Breast epithelium (tissue), 4 donors: ENCODE results near the gene ZP4. TPM values are rescaled to one million over a fixed set of nuclear protein-coding genes. Genes with fewer than 3 reads are reported as not detected.

Source experiments
- DNase-seq, 2 donors: peaks; one replicate each; pipeline ENCODE4 v3.0.0-alpha.2; 2019; ENCODE audit warnings: low spot score in 2 of 2
- H3K27ac ChIP-seq, 2 donors: fragments of 200-600 bp; sonication (generic) in 1 of 2; one replicate each; pipeline ENCODE4 v1.5.1; 2016 to 2019; ENCODE audit warnings: mild to moderate bottlenecking in 1 of 2
- H3K27me3 ChIP-seq, 2 donors: fragments of 200-600 bp; sonication (generic) in 1 of 2; one replicate each; pipeline versions ENCODE4 v1.5.1 to v1.6.0; 2017 to 2019; ENCODE audit warnings: control low read depth in 1 of 2, mild to moderate bottlenecking in 1 of 2
- H3K36me3 ChIP-seq: fragments of 200-600 bp; one replicate; pipeline ENCODE4 v1.5.1; 2019
- H3K4me1 ChIP-seq, 2 donors: fragments of 200-600 bp; sonication (generic); one replicate each; pipeline ENCODE4 v1.5.1; 2016 to 2019; ENCODE audit warnings: control low read depth in 1 of 2
- H3K4me3 ChIP-seq, 3 donors: fragments of 200-600 bp; sonication (generic); 1 replicate in 2 of 3; 2 replicates in 1 of 3; pipeline ENCODE4 v1.5.1; 2016 to 2019; ENCODE audit warnings: mild to moderate bottlenecking in 3 of 3, moderate library complexity in 2 of 3
- H3K9me3 ChIP-seq, 2 donors: fragments of 200-600 bp; sonication (generic) in 1 of 2; one replicate each; pipeline ENCODE4 v1.5.1; 2016 to 2019; ENCODE audit warnings: control low read depth in 1 of 2
- POLR2A ChIP-seq: fragments of 450-650 bp; IDR thresholded peaks from one replicate; pipeline ENCODE4 v1.6.1; 2016; ENCODE audit warnings: antibody characterized with exemption, mild to moderate bottlenecking, moderate library complexity
- POLR2AphosphoS5 ChIP-seq, 3 donors: sonication (generic); formaldehyde crosslinking; IDR thresholded peaks; one replicate each; pipeline ENCODE4 v1.6.1; 2017; ENCODE audit warnings: antibody characterized with exemption in 3 of 3
- intact Hi-C: fragments of 100-400 bp; cut with DNase I; formaldehyde crosslinking; loops from one replicate; pipeline ENCODE4 v1.15.1; 2023; ENCODE audit warnings: low total_unique reads
- total RNA-seq, 3 donors: library from RNA; depleted of rRNA; stranded (reverse); fragments of >200 nt; gene quantifications; one replicate each; pipeline ENCODE4 v1.1.0, GENCODE V29; 2016
- TF ChIP-seq, protein P1 (sequence below), 3 donors: fragments of 450-650 bp; IDR thresholded peaks; one replicate each; pipeline ENCODE4 v1.5.1; 2016 to 2017; ENCODE audit warnings: antibody characterized with exemption in 3 of 3, mild to moderate bottlenecking in 3 of 3, moderate library complexity in 3 of 3

The ZP4 gene
- total RNA-seq, 3 donors from 2014 or later = not detected

DNA sequence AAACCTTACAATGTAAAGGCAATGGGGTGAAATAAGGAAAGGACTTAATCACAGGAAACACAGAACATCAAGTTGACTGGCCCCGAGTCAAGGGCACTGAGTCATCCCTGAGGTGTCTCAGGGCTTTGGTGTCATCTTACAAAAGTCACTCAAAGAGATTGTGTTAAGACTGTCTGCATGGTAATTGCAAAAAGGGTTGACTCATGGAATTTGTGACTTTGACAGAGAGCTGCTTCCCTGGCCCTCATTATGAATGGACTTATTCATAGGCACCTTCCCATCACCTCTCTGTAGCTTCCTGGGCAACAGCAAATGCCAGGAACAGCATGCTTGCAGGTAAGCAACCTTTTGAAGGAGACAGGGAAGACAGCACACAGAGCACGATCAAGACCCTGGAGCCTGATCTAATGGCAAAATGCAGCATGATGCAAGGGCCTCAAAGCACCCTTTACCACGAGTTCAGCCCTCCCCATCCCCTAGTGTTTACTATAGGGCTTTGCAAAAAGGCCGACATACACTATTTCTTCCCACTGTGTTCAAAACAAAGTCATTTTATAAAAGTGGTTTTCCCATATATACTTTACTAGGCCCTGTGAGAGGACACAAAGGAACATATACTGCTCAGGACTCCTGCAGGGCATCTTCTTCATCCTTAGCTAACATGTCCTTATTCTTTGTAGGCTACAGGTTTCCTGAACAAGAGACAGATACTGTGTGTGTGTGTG, 17.1 kb downstream of the ZP4 start:
- Histone ChIP-seq H3K9me3 (no peaks in the 10 kb centered on the region), H3K4me3 (no peak overlapping the region), H3K36me3 (no peaks in the 10 kb centered on the region), H3K27me3 (no peaks in the 10 kb centered on the region), H3K27ac (no peak overlapping the region), H3K4me1 (no peaks in the 10 kb centered on the region)
- intact Hi-C loops = no loop called here
- TF ChIP-seq, protein P1, sequence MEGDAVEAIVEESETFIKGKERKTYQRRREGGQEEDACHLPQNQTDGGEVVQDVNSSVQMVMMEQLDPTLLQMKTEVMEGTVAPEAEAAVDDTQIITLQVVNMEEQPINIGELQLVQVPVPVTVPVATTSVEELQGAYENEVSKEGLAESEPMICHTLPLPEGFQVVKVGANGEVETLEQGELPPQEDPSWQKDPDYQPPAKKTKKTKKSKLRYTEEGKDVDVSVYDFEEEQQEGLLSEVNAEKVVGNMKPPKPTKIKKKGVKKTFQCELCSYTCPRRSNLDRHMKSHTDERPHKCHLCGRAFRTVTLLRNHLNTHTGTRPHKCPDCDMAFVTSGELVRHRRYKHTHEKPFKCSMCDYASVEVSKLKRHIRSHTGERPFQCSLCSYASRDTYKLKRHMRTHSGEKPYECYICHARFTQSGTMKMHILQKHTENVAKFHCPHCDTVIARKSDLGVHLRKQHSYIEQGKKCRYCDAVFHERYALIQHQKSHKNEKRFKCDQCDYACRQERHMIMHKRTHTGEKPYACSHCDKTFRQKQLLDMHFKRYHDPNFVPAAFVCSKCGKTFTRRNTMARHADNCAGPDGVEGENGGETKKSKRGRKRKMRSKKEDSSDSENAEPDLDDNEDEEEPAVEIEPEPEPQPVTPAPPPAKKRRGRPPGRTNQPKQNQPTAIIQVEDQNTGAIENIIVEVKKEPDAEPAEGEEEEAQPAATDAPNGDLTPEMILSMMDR (IDR thresholded peaks at IDR 0.05) = no peak
- TF ChIP-seq POLR2A (no peak), POLR2AphosphoS5 (IDR thresholded peaks at IDR 0.05) (no peak)
- no peak for DNase-seq

DNA sequence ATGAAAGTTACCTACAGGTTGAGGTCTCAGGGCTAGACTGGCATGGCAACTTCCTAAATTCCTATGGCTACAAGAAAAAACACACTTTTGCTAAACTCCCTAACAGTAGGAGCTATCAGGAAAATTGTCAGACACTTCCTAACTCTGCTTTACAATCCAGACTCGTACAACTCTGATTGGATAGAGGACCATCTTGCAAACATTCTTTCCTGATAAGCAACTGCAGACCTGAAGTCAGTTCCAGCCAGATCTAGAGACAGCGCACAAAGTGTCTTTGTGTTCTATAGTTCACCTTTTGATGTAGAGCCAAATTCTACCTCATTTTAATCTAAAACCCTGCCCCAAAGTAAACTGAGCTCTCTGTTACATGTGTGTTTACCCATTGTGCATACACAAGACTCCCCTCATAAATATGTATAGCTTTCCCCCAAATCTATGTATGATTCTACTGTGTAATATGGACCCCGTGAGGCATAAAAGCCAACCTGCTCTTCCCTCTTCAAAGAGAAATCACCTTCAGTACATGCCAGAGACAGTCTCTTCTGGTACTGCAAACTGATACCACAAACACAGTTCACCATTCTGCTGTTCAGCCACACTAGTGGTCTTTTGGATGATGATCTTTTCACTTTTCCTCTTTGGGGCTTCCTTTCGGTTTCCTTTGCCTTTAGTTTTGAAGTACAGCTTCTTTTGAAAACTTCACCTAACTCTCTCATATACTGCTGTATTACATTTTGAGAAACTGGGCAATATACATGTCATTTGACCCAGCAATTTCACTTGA, 21.7 kb downstream of the ZP4 start:
- H3K27ac ChIP-seq = no peak overlapping the region
- intact Hi-C loops = no loop called here
- no peak for DNase-seq
- no peaks in the 10 kb centered on the region for H3K4me1 ChIP-seq
- H3K4me3 ChIP-seq = no peak overlapping the region
- no peaks in the 10 kb centered on the region for H3K27me3 ChIP-seq
- TF ChIP-seq POLR2A = no peak
- TF ChIP-seq POLR2AphosphoS5 (IDR thresholded peaks at IDR 0.05) = no peak
- TF ChIP-seq, protein P1 (IDR thresholded peaks at IDR 0.05) = no peak
- H3K9me3 ChIP-seq = no peaks in the 10 kb centered on the region
- H3K36me3 ChIP-seq = no peaks in the 10 kb centered on the region

DNA sequence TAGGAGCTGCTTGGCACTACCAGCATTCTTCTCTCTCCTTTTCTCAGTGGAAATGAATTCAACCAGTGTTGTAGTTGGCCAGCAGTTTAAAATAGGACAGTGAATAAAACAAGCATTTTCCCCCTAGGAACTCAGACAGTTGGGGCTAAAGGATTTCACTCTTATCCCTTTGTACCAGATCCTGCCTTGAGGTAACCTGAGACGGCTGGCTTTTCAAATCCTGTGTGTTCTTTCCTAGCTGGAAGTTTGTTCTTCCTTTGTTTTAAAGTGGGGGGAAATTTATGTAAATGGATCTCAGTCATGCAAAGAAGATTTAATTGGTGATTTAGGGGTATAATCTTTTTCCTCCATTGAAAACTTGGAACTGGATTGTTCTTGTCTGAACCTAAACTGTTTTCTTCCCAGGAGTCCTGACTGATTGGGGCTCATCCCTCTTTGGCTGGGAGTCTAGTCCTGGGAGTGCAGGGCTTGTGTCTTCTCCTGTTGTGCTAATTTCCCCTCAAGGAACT, 23.3 kb downstream of the ZP4 start:
- Histone ChIP-seq H3K4me3 (no peak overlapping the region), H3K27ac (no peak overlapping the region), H3K4me1 (no peaks in the 10 kb centered on the region), H3K27me3 (no peaks in the 10 kb centered on the region), H3K9me3 (no peaks in the 10 kb centered on the region), H3K36me3 (no peaks in the 10 kb centered on the region)
- intact Hi-C loops = no loop called here
- TF ChIP-seq, protein P1 (IDR thresholded peaks at IDR 0.05) = no peak
- TF ChIP-seq POLR2AphosphoS5 (IDR thresholded peaks at IDR 0.05) (no peak), POLR2A (no peak)
- DNase-seq = no peak

DNA sequence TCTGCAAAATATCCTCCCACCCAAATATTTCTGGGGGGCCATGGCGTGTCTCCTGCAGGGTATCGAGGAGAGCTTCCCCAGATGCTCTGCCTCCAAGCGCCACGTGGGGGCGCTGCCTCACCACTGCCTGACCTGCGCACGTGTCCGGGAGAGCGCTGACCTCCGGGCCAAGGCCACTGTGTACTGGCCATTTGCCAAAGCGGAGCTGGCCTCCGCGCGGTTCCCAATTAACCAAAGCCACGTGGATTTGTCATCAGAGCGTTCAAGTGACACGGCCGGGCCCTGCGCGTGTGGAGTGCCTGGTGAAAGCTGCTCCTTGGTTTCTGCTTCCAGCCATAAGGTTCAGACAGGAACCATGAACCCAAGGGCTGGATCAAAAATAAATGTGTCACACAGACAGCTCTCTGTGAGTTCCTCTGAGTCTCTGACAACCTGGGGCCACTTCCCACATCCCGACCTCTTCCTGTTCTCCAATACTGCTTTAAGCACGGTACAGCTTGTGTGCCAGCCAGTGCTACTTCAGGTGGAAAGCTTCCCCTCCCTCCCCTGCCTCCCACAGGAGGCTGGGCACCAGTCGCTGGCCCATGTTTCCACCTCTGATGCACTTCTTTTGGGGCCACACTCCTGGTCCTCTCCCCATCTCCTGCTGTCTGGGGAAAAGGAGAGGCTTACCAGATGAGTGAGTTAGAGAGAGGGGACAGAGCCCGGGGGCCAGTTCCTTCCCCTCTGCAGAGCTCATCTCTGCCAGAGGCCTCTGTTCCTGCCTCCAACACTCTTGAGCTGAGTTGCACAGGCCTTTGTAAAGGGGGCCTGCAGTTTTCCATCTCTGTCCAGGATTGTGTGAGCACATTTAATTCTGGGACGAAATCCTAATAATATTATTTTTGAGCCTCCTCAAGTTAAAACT, 26.1 kb downstream of the ZP4 start:
- Histone ChIP-seq H3K4me3 (peak overlapping the region in 1 of 3 donors; percentile 53), H3K36me3 (no peaks in the 10 kb centered on the region), H3K27me3 (no peaks in the 10 kb centered on the region), H3K27ac (no peak overlapping the region), H3K9me3 (no peaks in the 10 kb centered on the region), H3K4me1 (no peaks in the 10 kb centered on the region)
- TF ChIP-seq, protein P1 (IDR thresholded peaks at IDR 0.05) = peak; percentile 12 to 64 (median 45)
- TF ChIP-seq POLR2AphosphoS5 (IDR thresholded peaks at IDR 0.05) = no peak
- no peak for TF ChIP-seq POLR2A
- intact Hi-C loops = no loop called here
- DNase-seq = no peak
